K562 (cell line): ENCODE measurements around the gene HOXA10. TPM values are rescaled to one million over a fixed set of nuclear protein-coding genes. Genes with fewer than 3 reads are reported as not detected.

Source experiments
- ATAC-seq: fragments of 200-7000 bp; cut with Tn5 transposase; 3 replicates; pipeline ENCODE4 v1.9.1; 2020; ENCODE audit warnings: moderate library complexity
- BruUV-seq: library from RNA; stranded (reverse); fragments of 400-500 nt; replicated peaks from 2 replicates; lab custom pipeline; 2021; lab: Mats Ljungman, UMichigan
- CTCF ChIA-PET: fragments of 300-600 bp; formaldehyde crosslinking; extraction: SDS; loops from one replicate; lab custom pipeline; 2021; ENCODE audit warnings: low intra/inter-chr PET ratio; lab: Yijun Ruan, JAX
- POLR2A ChIA-PET: fragments of 300-600, 350-650 bp; sonication (Branson Sonifier 250); formaldehyde crosslinking; extraction: SDS; loops from one replicate; lab custom pipeline; 2021; ENCODE audit warnings: antibody characterized with exemption, inconsistent platforms; lab: Yijun Ruan, JAX
- DNase-seq, 4 experiments: peaks; one replicate each; pipeline versions ENCODE4 v3.0.0 to v3.0.0-alpha.2; 2011 to 2018; ENCODE audit warnings: low spot score in 3 of 4, mixed read lengths in 3 of 4; ENCODE audit errors: extremely low read depth in 1 of 4
- FAIRE-seq: peaks from 2 replicates; lab custom pipeline; 2011; peaks lifted over from hg19 to GRCh38; lab: Jason Lieb, UNC
- H2AFZ ChIP-seq: 2 replicates; pipeline ENCODE4 v1.6.0; 2011; ENCODE audit warnings: low read depth, low read length, control low read depth, inconsistent platforms
- H3K27ac ChIP-seq: fragments of 200-600 bp; 3 replicates; pipeline ENCODE4 v1.8.0; 2011; ENCODE audit warnings: low read depth, mild to moderate bottlenecking, control low read depth, inconsistent platforms, low read length, moderate library complexity, mixed read lengths; ENCODE audit errors: extremely low read depth
- H3K27me3 ChIP-seq, 2 experiments: fragments of 300-600 bp in 1 of 2; 2 replicates in 1 of 2; 3 replicates in 1 of 2; pipeline versions ENCODE4 v1.6.0 to v1.8.0; 2011; ENCODE audit warnings: inconsistent platforms in 2 of 2, low read length in 2 of 2, mild to moderate bottlenecking in 1 of 2, mixed read lengths in 1 of 2, moderate library complexity in 1 of 2; ENCODE audit not compliant: control insufficient read depth in 2 of 2, insufficient read depth in 2 of 2
- H3K36me3 ChIP-seq: fragments of 300-600 bp; 3 replicates; pipeline ENCODE4 v1.8.0; 2011; ENCODE audit warnings: mild to moderate bottlenecking, low read length, inconsistent platforms; ENCODE audit not compliant: control insufficient read depth, insufficient read depth
- H3K4me1 ChIP-seq, 2 experiments: fragments of 200-600 bp in 1 of 2; replicated peaks in 1 of 2; 2 replicates in 1 of 2; 3 replicates in 1 of 2; pipeline versions ENCODE4 v1.5.1 to v1.8.0; 2011; ENCODE audit warnings: inconsistent platforms in 2 of 2, low read length in 2 of 2, mild to moderate bottlenecking in 1 of 2, mixed read lengths in 1 of 2, moderate library complexity in 1 of 2; ENCODE audit not compliant: control insufficient read depth in 2 of 2, insufficient read depth in 2 of 2
- H3K4me2 ChIP-seq: 2 replicates; pipeline ENCODE4 v1.6.1; 2011; ENCODE audit warnings: low read length, control low read depth, inconsistent platforms, mixed read lengths; ENCODE audit not compliant: insufficient read depth
- H3K4me3 ChIP-seq: fragments of 200-600 bp; sonication (generic), shearing (Covaris generic); 2 replicates; pipeline ENCODE4 v1.5.1; 2016; ENCODE audit warnings: control low read depth, inconsistent platforms
- H3K79me2 ChIP-seq: fragments of 200-600 bp; 3 replicates; pipeline ENCODE4 v1.8.0; 2011; ENCODE audit warnings: low read length, inconsistent platforms; ENCODE audit not compliant: control insufficient read depth, insufficient read depth
- H3K9ac ChIP-seq, 2 experiments: 2 replicates each; pipeline versions ENCODE4 v1.6.0 to v1.6.1; 2011; ENCODE audit warnings: low read depth in 2 of 2, low read length in 2 of 2, control low read depth in 1 of 2, inconsistent platforms in 1 of 2, mild to moderate bottlenecking in 1 of 2, mixed read lengths in 1 of 2; ENCODE audit not compliant: insufficient read depth in 1 of 2
- H3K9me1 ChIP-seq: one replicate; pipeline ENCODE4 v1.6.0; 2011; ENCODE audit warnings: inconsistent platforms, mild to moderate bottlenecking, low read length, moderate library complexity; ENCODE audit not compliant: control insufficient read depth, insufficient read depth
- H3K9me3 ChIP-seq: replicated peaks from 2 replicates; pipeline ENCODE4 v1.5.1; 2011; ENCODE audit warnings: low read depth, low read length, inconsistent platforms; ENCODE audit not compliant: control insufficient read depth, insufficient read depth
- H4K20me1 ChIP-seq: replicated peaks from 2 replicates; pipeline ENCODE4 v1.6.1; 2011; ENCODE audit warnings: low read length, inconsistent platforms, mixed read lengths; ENCODE audit not compliant: control insufficient read depth, insufficient read depth
- GATA2 ChIP-seq: sonication (generic); formaldehyde crosslinking; IDR thresholded peaks from 2 replicates; pipeline ENCODE4 v1.4.0; 2020; ENCODE audit warnings: mild to moderate bottlenecking, missing genetic modification reagents
- ZBTB2 ChIP-seq: fragments of 450-650 bp; IDR thresholded peaks from 2 replicates; pipeline ENCODE4 v1.6.1; 2016; ENCODE audit warnings: antibody characterized with exemption
- ZBTB9 ChIP-seq: fragments of 450-650 bp; formaldehyde crosslinking; IDR thresholded peaks from 2 replicates; pipeline ENCODE4 v1.4.0; 2020; ENCODE audit warnings: mild to moderate bottlenecking, moderate library complexity
- WGBS: fragments of 100-300 bp; shearing (Covaris generic); methylation state at CpG from one replicate; pipeline ENCODE4 v1.1.6; 2016; ENCODE audit warnings: low coverage, mixed read lengths; ENCODE audit not compliant: insufficient coverage; ENCODE audit errors: missing lambda C conversion rate; 5-methylcytosine and 5-hydroxymethylcytosine counted together
- in situ Hi-C: fragments of 300-500 bp; cut with MboI; formaldehyde crosslinking; loops from 4 replicates; pipeline ENCODE4 v1.15.0; 2018; ENCODE audit warnings: inconsistent platforms, mixed read lengths
- intact Hi-C: fragments of 100-400 bp; cut with micrococcal nuclease; formaldehyde crosslinking; loops from 2 replicates; pipeline ENCODE4 v1.14.2; 2022
- polyA plus RNA-seq, 8 experiments: library from polyadenylated mRNA; depleted of rRNA in 4 of 8; stranded (reverse) in 5 of 8; unstranded in 3 of 8; fragments of >200 nt; fragmentation: Nextera tagmentation in 2 of 8; fragmentation: Illumina TruSeq in 1 of 8; extraction: Ambion mirVana in 2 of 8; extraction: Trizol in 1 of 8; gene quantifications; 2 replicates each; pipeline versions ENCODE4 v1.2.1 to v1.2.3, GENCODE V29; 2011 to 2014; ENCODE audit warnings: inconsistent platforms in 1 of 8, missing spikeins in 1 of 8
- total RNA-seq, 7 experiments: library from RNA; depleted of rRNA in 6 of 7; stranded (reverse); fragments of >200 nt in 6 of 7; fragmentation: Illumina TruSeq in 2 of 7; extraction: Trizol in 2 of 7; gene quantifications; 2 replicates each; pipeline versions ENCODE4 v1.2.1 to v1.2.3, GENCODE V29; 2011 to 2021; ENCODE audit warnings: low replicate concordance in 1 of 7

The HOXA10 gene
- total and polyA plus RNA-seq, 9 of the 15 experiments (the other 6 are each of a cell fraction or from before 2014, with no cell fraction given) = not detected

GRCh38 chr7:27208998-27209397, 34.9 kb upstream of the HOXA10 start:
- CTCF ChIA-PET = no interaction called here
- Histone ChIP-seq H3K4me3 (no peak overlapping the region), H3K4me2 (no peak overlapping the region), H3K9ac (no peak overlapping the region), H4K20me1 (peaks cover 9% of the 10 kb centered on the region; the same call in 1 of the 2 replicates), H2AFZ (no peak overlapping the region), H3K9me1 (no peaks in the 10 kb centered on the region), H3K79me2 (no peaks in the 10 kb centered on the region), H3K36me3 (no peaks in the 10 kb centered on the region), H3K27me3 (peaks cover 49 to 71% of the 10 kb centered on the region in 2 experiments), H3K9me3 (no peaks in the 10 kb centered on the region), H3K4me1 (peaks cover 0 to 20% of the 10 kb centered on the region in 2 experiments; a peak in 2 of 5 replicates), H3K27ac (no peak overlapping the region)
- ATAC-seq (no peak), FAIRE-seq (no peak), DNase-seq (no peak)
- BruUV-seq = no TSS peak
- POLR2A ChIA-PET = no interaction called here
- intact Hi-C loops (no loop called here), in situ Hi-C loops (loop anchor here (10.0 kb wide), 2 partner anchors 366 to 566 kb away; no protein-coding TSS in a partner anchor)
- 3% methylated on average over 4 of the region's 4 CpGs for WGBS
- no peak for TF ChIP-seq ZBTB9 (CRISPR knock-in tag)
- TF ChIP-seq GATA2 (CRISPR knock-in tag) = no peak
- no peak for TF ChIP-seq ZBTB2
- TF ChIP-seq, all 486 proteins: peak for 0
